ENCODE data around the gene FIP1L1.
"Not testable (repeated sequence)": the region's sequence is repeated elsewhere in the genome, so short reads cannot be mapped to it uniquely, and the experiment has no call there.

FIP1L1 gene, protein sequence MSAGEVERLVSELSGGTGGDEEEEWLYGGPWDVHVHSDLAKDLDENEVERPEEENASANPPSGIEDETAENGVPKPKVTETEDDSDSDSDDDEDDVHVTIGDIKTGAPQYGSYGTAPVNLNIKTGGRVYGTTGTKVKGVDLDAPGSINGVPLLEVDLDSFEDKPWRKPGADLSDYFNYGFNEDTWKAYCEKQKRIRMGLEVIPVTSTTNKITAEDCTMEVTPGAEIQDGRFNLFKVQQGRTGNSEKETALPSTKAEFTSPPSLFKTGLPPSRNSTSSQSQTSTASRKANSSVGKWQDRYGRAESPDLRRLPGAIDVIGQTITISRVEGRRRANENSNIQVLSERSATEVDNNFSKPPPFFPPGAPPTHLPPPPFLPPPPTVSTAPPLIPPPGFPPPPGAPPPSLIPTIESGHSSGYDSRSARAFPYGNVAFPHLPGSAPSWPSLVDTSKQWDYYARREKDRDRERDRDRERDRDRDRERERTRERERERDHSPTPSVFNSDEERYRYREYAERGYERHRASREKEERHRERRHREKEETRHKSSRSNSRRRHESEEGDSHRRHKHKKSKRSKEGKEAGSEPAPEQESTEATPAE

DNA sequence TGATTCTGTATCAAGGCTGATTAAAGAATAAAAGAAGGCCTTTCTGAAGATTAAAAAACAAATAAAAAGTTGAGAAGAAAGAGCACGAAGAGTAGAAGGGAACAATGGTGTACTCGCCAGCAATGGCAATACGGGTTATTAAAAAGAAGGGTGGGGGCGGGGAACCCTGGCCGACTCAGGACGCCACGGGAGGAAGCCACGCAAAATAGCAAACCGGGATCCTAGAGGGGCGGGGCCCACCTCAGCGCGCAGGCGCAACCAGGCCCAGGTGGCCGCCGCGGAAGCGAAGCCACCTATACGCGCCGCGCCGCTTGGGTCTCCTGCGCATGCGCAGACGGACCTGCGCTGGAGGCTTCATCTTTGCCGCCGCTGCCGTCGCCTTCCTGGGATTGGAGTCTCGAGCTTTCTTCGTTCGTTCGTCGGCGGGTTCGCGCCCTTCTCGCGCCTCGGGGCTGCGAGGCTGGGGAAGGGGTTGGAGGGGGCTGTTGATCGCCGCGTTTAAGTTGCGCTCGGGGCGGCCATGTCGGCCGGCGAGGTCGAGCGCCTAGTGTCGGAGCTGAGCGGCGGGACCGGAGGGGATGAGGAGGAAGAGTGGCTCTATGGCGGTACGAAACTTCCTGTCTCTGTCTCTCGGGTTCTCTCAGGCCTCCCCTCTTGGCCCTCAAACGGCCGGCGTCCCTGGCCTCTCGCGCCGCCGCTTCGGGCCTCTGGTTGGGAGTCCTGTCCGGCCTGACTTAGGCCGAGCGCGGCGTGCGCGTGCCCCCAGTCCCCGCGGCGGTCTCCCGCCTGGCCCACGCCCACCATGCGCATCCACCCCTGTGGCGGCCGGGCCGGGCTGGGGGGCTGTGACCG lies at the start of gene FIP1L1:
Gene FIP1L1 (plus strand): TSS at position 323 of the 852 bp plus-strand sequence. CDS start 198 bp downstream, at position 521.
- H3K27ac ChIP-seq, result peak within 1 kb of the TSS; percentile 71 to 98 (median 92)

DNA sequence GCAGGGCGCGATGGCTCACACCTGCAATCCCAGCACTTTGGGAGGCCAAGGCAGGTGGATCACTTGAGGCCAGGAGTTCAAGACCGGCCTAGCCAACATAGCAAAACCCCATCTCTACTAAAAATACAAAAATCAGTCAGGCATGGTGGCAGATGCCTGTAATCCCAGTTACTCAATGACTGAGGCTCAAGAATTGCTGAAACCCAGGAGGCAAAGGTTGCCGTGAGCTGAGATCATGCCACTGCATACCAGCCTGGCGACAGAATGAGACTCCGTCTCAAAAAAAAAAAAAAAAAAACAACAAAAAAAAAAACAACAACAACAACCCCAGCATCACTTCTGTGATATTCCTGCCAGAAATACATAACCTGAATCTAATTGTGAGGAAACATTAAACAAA lies 42.5 kb upstream of the FIP1L1 start:
- not testable (repeated sequence) for H3K27ac ChIP-seq, H3K4me3 ChIP-seq

More for the DNA sequence above, at the start of gene FIP1L1:
- H3K4me3 ChIP-seq, result peak within 1 kb of the TSS; percentile 66 to 99 (median 91)

DNA sequence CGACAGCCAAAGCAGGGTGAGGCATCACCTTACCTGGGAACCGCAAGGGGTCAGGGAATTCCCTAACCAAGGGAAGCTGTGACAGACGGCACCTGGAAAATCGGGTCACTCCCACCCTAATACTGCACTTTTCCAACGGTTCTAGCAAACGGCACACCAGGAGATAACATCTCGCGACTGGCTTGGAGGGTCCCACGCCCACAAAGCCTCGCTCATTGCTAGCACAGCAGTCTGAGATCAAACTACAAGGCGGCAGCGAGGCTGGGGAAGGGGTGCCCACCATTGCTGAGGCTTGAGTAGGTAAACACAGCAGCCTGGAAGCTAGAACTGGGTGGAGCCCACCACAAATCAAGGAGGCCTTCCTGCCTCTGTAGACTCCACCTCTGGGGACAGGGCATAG lies 37.3 kb upstream of the FIP1L1 start:
- H3K4me3 ChIP-seq, H3K27ac ChIP-seq: not testable (repeated sequence)

DNA sequence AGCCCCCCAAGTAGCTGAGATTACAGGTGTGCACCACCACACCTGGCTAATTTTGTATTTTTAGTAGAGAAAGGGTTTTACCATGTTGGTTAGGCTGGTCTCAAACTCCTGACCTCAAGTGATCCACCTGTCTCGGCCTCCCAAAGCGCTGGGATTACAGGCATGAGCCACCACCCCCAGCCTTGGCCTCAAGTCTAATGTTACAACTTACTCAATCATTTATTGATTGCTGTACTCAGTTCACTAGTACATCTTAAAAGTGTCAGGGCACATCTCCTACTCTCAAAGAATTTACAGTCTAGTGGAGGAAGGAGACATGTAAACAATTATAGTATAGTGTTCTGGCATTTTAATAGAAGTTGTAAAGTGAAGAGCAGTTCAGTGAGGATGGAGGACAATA lies 31.0 kb upstream of the FIP1L1 start:
- not testable (repeated sequence) for H3K27ac ChIP-seq, H3K4me3 ChIP-seq

DNA sequence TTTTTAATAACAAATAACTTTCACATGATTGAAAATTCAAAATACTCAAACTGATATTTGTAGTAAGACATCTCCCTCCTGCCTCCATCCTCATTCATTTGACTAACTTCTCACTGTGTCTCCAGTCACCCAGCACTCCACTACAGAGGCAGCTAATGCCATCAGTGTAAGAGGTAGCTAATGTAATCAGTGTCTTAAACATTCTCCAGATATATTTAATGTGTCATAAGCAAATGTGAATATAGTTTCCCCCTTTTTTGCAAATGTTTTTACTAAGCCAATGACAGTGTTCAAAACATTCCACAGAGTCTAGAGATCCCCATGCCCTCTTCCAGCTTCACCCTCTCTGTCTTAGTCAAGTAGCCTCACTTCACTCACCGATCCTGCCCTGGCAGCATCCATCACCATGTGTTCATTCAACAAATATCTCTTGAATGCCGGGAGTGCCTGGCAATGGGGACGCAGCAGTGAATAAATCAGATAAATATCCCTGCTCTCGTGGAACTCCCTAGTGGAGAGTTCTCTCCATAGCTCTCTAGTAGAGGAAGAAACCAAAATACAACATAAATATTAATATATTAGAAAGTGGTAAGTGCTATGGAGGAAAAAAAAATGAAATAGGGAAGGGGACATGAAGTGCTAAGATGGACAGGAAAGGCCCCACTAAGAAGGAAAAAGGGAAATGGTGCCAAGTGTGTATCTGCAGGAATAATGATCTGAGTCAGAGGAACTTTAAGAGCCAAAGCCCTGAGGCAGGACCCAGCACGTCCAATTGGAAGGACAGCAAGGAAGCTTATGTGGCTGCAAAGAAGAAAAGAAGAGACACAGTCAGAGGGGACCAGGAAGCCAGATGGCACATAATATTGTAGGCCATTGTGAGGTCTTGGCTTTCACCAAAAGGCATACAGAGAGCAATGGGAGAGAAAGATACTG lies 30.3 kb upstream of the FIP1L1 start:
- H3K4me3 ChIP-seq, result no peak overlapping the region
- H3K27ac ChIP-seq, result peak overlapping the region in 2 of 21 experiments; percentile 6 to 10

DNA sequence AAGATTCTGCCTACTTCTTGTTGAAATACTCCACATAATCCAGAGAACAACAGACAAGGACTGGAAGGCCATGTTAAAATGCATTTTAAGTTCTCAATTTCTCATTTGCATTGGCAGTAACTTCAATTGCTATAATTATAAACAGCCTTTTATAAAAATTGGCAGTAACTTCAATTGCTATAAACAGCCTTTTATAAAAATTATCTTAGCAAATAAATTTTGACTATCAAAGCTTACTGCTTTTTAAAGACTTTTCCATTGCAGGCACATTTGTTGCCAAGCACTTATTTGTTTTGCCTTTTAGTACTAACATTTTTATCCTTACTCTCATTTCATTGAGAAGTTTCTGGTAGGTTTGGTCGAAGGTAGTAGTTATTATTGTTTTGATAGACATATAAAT lies 29.4 kb upstream of the FIP1L1 start:
- Histone ChIP-seq H3K27ac (peak overlapping the region in 2 of 21 experiments; percentile 6 to 10), H3K4me3 (no peak overlapping the region)

DNA sequence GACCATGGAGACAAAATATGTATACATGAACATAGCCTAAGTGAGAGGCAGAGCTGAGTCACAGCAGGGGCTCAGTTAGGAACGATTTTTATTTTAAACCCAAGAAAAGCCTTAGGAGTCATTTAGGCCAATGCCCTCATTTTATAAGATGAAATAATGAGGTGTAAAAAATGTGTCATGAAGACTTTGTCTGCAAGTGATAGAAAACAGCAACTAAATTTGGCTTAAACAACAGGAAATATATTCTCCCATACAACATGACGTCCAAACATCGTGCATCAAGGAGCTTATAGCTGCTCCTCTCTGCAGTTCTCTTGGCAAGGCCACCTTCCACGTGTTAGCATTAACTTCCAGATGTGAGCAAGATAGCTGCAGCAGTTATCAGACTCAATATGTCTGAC lies 28.4 kb upstream of the FIP1L1 start:
- Histone ChIP-seq H3K4me3 (no peak overlapping the region), H3K27ac (no peak overlapping the region)

DNA sequence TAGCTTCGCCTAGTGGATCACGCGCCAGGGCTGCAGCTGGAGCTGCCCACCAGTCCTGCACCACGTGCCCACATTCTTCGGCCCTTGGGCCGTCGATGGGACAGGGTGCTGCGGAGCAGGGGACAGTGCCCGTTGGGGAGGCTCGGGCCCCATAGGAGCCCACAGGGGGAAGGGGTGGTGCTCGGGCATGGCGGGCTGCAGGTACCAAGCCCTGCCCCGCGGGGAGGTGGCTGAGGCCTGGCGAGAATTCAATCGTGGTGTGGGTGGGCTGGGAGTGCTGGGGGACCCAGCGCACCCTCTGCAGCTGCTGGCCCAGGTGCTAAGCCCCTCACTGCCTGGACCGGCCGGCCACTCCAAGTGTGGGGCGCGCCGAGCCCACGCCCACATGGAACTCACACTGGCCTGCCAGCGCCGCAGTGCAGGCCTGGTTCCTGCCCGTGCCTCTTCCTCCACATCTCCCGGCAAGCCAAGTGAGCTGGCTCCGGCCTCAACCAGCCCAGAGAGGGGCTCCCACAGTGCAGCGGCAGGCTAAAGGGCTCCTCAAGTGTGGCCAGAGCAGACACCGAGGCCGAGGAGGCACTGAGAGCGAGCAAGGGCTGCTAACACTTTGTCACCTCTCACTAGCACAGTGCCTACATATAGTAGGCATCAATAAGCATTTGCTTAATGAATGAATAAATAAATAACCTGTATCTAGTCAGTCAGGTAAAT lies 23.3 kb upstream of the FIP1L1 start:
- H3K27ac ChIP-seq, result no peak overlapping the region
- H3K4me3 ChIP-seq, result no peak overlapping the region

DNA sequence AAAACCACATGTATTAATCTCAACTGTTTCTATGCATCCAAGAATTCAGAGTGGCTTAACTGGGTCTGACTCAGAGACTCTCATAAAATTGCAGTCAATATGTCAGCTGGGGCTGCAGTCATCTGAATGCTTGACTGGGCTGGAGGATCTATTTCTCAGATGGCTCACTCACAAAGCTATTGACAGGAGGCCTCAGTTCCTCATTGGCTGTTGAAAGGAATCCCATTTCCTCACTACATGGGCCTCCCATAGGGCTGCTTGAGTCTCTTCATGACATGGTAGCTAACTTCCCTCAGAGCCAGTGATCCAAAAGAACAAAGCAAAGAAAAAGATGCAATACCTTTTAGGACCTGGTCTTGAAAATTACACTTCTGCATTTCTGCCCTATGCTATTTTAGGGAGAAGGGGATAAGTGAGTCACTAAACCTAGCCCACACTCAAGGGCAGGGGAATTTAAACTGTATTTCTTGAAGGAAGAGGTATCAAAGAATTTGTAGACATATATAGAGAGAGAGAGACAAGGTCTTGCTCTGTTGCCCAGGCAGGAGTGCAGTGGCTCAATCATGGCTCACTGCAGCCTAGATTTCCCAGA lies 21.4 kb upstream of the FIP1L1 start:
- H3K27ac ChIP-seq, result no peak overlapping the region
- H3K4me3 ChIP-seq, result no peak overlapping the region

DNA sequence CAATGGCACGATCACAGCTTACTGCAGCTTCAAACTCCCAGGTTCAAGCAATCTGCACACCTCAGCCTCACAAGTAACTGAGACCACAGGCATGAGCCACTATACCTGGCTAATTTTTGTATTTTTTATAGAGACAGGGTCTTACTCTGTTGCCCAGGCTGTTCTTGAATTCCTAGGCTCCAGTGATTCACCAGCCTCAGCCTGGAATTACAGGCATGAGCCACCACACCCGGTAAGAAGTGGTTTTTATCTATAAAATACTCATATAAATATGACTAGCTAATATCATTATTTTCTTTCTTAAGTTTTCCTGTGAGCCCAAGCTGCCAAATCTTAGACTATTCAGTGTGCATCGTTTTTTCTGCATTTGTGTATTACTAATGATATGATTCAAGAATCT lies 16.0 kb upstream of the FIP1L1 start:
- Histone ChIP-seq H3K27ac (no peak overlapping the region), H3K4me3 (no peak overlapping the region)

DNA sequence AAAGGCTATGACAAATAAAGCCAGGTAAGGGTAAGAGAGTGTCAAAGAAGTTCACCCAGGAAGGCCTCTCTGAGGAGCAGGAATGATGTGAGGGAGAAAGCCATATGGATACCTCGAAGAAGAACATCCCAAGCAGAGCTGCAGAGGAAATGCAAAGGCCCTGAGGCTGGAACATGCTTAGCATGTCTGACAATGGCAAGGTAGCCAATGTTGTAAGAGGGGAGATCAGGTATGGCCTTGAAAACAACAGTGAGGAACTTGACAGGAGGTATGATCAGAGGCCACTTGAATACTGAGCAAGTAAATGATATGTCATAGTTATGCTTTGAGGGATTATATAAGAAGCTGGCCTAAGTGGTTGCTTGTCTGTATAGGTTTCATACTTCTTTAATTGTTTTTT lies 15.3 kb upstream of the FIP1L1 start:
- no peak overlapping the region for H3K4me3 ChIP-seq
- H3K27ac ChIP-seq, result no peak overlapping the region

DNA sequence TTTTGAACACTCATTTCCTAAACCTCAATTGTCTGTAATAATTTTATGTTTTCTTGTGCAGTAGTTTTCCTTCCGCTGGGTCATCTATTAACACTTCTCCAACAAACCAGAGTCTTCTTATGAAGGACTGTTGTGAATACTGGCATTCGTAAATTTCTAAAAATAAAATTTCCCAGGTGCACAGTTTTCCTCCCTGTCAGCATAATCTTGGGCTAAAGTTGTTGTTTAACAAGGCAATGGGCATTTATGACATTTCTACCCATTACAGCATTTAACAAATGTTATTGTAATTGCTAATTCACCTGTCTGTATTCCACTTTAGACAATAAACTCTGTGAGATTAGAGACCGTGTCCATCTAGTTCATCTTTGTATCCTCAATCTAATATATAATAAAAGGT lies 12.8 kb upstream of the FIP1L1 start:
- Histone ChIP-seq H3K27ac (peak overlapping the region in 3 of 21 experiments; percentile 26 to 84 (median 80)), H3K4me3 (peak overlapping the region; percentile 65 to 100 (median 98))

DNA sequence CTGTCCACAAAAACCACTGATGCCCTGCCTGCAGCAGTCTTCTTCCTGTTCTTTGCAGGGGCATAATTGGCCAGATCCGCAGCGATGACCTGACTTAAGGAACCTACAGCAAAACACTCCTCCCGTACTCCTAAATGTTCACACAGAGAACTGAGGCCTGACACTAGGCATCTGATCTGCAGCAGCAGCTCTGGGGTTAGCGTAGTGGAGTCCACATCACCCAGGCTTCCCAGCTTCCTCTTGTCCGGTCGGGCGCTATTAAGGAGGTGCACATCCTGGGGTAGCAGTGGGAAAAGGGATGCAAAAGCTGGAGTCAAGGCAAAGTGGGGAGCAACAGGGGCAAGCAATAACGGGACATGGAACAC lies 12.3 kb upstream of the FIP1L1 start:
- peak overlapping the region; percentile 65 to 100 (median 98) for H3K4me3 ChIP-seq
- H3K27ac ChIP-seq, result peak overlapping the region in 17 of 21 experiments; percentile 26 to 84 (median 75)

DNA sequence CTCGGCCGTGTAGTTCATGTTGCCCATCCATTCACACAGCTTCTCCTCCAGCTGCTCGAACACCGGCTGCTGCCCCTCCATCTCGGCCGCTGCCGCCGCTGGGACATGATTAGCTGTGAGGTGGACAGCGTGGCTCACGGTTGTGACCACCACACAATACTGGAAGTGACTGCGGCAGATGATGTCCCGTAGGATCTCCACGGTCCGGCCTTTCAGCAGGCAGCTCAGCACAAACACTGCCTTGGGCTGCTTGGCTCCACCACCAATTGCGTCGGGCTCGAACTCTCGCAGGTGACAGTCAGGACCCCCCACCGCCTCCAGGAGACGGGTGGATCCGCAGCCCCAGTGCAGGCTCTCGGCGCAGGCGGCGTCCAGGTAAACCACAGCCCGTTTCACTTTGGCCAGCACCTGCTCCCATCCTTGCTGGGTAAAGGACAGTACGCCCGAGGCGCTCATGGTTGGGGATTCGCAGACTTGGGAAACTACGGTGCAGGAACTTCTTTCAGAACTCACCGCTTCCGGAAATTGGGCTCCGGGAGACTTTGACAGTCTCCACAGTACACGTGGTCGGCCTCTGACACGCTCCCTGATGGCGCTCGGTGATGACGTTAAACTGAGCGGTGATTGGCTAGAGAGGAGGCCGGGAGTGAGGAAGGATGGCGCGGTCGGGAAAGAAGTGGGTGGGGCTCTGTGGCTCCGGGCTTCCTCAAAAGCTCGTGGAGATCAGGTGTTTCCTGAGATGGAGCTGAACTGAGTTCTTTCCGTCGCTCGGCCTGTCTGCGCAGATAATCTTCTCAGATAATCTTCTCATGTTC lies 11.7 kb upstream of the FIP1L1 start, which contains the start of gene SCFD2:
Gene SCFD2 (minus strand): TSS at position 576 of the 815 bp plus-strand sequence.
- Histone ChIP-seq H3K27ac (peak within 1 kb of the TSS in 19 of 21 experiments; percentile 26 to 84 (median 74)), H3K4me3 (peak within 1 kb of the TSS; percentile 65 to 100 (median 98))

DNA sequence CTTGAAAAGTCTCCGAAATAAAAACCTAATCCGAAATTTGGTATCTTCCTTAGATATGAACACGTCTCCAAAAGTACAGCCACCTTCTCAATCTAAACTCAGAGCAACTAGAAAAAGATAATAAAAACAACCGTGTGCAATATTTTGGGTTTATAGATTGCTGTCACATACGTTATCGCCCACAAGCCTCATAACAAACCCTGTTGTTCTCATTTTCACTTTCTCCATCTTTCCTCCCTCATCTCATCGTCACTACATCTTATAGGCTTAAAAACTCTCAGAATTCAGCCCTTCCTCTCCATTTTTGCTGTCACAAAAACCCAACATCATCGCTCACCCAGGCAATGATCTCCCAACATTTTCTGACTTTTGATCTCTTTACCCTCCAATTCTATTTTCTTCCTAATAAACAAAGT lies 11.1 kb upstream of the FIP1L1 start:
- H3K27ac ChIP-seq, result peak overlapping the region in 17 of 21 experiments; percentile 13 to 81 (median 72)

DNA sequence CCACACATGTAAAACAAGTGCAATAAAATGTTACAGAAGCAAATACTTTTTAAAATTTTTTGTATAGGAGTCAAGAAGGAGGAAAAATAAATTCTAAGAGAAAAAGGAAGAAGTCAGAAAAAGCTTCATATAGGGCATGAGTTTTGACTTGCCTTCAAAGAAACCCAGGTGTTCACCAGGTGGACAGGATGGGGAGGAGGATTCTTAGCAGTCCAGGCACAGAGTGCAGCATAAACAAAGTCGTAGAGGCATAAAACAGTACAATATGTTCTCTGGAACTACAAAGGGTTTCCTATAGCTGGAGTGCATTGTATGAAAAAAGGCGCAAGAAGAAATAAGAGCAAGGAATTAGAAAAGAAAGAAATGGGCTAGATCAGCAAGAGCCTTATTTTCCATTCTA lies 9.7 kb upstream of the FIP1L1 start:
- Histone ChIP-seq H3K27ac (no peak overlapping the region), H3K4me3 (no peak overlapping the region)

More for the DNA sequence above, 11.1 kb upstream of the FIP1L1 start:
- H3K4me3 ChIP-seq, result peak overlapping the region; percentile 65 to 100 (median 98)

DNA sequence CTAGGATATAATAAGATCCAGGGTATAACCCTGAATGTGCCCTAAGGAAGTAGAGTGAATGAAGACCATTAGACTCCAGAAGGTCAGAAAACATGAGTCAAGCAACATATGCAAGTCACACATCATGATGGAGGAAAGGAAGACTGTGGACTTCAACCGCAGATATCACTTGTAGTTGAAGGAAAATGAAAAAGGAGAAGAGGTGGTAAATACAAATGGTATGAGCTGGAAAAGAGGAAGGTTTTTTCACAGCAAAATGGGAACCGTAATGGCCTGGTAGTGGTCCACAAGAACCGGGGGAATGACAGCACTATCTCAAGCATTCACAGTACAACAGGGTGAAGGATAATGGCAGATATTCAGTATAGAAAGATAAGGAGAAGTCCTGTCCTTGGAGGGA lies 6.4 kb upstream of the FIP1L1 start:
- no peak overlapping the region for H3K27ac ChIP-seq

More for the DNA sequence above, 6.4 kb upstream of the FIP1L1 start:
- H3K4me3 ChIP-seq, result no peak overlapping the region
